GM21381 (cell line): ENCODE results near the gene HLA-DRB1.

Source experiments
- ATAC-seq: cut with Tn5 transposase; IDR thresholded peaks from one replicate; pipeline ENCODE4 v1.9.1; 2021; ENCODE audit warnings: mild to moderate bottlenecking, moderate library complexity; ENCODE audit not compliant: unreplicated experiment

HLA-DRB1 gene

GRCh38 chr6:32562940-32563339, 26.7 kb downstream of the HLA-DRB1 start:
- no peak for ATAC-seq

DNA sequence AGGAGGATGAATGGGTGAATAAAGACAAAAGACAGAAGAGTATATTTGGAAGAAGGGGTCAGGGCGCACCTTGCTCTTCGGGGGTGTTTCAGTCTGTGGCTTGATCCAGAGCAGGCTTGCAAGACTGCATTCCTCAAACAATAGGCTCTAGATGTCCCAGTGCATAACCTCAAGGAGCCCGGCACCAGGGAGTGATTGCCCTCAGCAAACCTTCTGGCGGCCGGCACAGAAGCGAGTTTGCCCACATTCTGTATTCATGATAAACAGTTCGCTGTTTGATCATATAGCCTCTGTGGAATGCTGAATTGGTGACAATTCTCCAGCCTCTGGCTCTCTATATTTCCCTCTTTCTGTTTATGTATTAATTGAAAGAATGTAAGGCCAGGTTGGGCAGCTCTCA, 29.9 kb downstream of the HLA-DRB1 start:
- ATAC-seq = no peak

DNA sequence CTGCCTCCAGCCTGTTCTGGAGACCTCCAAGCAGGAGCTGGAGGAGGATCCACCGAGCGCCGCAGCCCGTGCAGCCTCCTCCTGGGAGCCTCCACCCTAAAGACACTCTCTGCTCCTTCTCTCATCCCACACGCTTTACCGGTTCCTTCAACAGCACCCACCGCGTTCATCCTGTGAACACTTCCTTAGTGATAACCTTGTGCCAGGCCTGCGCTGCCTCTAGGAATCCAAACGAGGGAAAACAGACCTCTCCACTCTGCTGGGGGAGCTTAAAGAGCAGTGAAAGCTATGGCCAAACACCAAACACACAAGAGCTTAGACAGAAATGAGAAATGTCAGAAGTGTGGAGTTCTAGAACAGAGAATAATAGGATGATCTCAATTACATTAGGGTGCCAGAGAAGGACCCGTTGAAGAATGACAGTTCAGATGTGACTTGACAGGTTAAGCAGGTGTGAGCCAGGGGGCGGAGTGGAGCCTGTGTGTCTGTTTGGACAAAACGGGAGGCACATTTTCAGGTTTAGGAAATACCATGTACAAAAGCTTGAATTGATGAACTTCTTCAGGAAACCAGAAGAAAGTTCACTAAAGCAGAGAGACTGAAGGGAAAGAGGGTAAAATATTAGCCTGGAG, 31.1 kb downstream of the HLA-DRB1 start:
- no peak for ATAC-seq

DNA sequence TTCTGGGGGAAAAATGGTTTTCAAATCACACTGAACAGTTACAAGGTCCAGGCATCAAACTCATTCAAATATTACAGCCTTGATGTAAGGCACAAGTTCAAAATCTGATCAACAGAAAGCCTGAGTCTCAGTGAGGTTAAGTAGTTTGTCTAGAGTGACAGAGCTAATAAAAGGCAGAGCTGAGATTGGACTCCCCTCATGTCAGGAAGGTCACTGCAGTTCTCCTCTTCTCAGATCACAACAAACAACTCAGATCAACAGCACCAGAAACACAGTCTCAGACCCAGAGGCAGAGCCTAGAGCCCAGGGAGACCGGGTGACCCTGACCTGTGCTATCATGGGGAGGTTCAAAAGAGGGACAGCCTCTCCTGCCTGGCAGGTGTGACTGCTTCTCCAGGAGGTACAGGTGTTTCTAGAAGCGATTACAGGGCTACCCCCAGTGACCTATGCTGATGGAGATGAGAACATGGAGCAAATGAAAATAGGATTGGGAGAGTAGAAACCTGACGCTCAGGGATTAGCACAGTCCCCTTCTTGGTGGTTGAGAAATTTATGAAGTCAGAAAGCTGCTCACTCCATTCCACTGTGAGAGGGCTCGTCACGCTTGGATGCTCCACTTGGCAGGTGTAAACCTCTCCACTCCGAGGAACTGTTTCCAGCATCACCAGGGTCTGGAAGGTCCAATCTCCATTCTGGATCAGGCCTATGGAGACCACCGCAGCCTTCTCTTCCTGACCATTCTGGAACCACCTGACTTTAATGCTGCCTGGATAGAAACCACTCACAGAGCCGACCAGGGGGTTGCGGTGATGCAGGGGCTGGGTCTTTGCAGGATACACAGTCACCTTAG, 35.3 kb downstream of the HLA-DRB1 start:
- no peak for ATAC-seq

- no peak for ATAC-seq
Observed at GRCh38 chr6:32553037-32553742, 36.5 kb downstream of the HLA-DRB1 start.

DNA sequence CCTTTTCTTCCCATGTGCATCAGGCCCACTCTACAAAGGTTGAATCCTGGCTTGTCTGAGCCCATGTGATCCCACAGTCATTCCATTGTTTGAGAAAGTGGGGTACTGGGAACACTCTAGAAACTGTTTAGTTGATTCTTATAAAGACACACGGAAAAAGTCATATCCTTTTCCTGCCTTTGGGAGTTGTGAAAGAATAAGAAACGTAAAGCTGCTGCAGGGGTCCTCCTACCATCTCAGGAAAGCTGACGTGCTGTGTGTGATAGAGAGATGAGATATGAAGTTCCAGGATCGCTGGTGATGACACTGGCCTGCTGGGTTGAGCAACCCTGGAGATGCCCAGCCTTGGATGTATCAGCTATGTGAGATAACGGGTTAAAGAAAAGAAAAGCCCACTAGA, 38.2 kb downstream of the HLA-DRB1 start:
- ATAC-seq = no peak

DNA sequence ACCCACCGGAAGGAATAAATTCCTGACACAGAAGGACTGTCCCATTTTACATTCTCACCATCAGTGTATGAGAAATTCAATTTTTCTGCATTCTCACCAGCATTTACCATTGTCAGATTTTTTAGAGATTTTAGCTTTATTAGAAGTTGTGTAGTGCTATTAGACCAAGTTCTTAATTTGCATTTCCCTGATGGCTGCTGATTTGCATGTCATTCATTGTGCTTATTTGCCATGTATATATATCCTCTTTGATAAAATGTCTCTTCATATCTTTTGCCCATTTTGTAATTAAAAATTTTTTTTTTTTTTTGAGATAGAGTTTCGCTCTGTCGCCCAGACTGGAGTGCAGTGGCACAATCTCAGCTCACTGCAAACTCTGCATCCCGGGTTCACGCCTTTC, 49.8 kb downstream of the HLA-DRB1 start:
- ATAC-seq = no peak

GRCh38 chr6:32530431-32530793, 59.2 kb downstream of the HLA-DRB1 start:
- ATAC-seq = peak; percentile 24

- ATAC-seq = peak; percentile 77
Observed at GRCh38 chr6:32529697-32530430, 59.8 kb downstream of the HLA-DRB1 start, which contains the start of gene HLA-DRB5. TSS of gene HLA-DRB5 (minus strand) at chr6:32530287. CDS start at chr6:32530224, 63 bp downstream.
